IPS-18c (cell line): ENCODE results near the gene PRKCB.

ENCODE experiments used
- H3K4me3 ChIP-seq: 2 replicates; pipeline ENCODE4 v1.7.0; 2013; ENCODE audit warnings: low read depth, mild to moderate bottlenecking, low read length, moderate library complexity; ENCODE audit not compliant: insufficient read depth
- H3K9me3 ChIP-seq: one replicate; pipeline ENCODE4 v1.6.1; 2013; ENCODE audit warnings: mild to moderate bottlenecking, low read length, moderate library complexity; ENCODE audit not compliant: control insufficient read depth, insufficient read depth

The PRKCB gene

DNA sequence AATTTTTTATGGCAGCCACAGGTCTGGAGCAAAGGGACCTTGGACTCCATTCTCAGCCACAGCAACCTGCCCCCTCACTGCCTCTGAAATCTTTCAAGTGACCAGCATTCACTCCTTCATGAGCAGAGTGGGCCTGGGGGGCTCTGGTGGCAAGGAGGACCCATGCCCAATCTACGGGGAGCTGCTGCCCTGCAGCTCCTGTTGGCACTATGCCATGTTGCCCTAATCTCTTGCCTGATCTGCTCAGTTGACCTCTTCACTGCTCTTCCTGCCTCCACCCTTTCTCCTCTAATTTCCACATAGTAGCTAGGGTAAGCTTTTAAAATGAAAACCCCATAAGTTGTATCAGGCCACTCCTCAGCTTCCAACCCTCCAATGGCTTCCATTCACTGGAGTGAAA lies 2.9 kb upstream of the PRKCB start:
- Histone ChIP-seq H3K9me3 (no peaks in the 10 kb centered on the region), H3K4me3 (no peak overlapping the region)

DNA sequence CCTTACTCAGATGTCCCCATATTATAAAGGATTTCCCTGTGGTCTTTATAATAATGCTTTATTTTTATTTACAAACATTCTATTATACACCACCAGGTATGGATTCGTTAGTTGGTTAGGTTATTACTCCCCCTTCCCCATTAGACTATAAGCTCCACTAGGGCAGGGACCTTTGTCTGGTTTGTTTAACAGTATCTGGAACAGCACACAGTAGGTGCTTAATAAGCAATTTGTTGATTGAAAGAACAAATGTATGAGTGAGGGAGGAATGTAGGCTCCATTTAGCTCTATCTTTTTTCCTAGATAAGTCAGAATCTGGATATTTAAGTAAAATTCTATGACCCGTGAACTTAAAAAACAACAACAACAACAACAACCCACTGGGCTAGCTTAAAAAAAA lies 2.3 kb upstream of the PRKCB start:
- Histone ChIP-seq H3K9me3 (no peaks in the 10 kb centered on the region), H3K4me3 (no peak overlapping the region)

DNA sequence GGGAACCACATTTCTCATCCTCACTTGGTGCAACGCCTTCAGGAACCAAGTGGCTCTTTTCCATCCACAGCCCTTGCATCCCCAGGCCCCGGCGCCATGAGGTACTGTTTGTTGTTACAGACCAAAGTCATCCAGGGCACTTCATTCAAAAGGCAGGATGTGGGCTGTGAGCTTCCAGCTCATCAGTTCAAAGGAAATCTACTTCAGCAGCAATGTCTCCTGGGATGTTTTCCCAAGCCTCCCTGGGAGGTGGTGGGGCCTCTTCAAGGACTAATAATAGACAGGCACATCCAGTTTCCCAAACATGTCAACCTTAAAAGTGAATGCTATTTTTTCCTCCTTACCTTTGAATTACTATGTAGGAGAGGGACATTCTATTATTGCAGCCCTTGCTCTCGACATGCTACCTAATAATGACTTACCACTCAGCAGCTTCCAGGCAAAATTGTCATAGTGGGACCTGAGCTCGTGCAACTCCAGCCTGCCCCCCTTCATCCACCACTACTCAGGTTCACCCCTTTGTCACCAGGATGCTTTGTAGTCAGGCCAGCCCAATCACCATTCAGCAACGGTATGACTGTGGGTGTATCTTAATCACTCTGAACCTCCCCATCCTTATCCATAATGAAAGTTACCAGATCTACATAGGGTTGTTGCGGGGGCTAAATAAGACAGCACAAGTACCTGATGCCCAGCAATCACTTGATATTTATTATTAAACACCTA lies 1.7 kb upstream of the PRKCB start:
- no peak overlapping the region for H3K4me3 ChIP-seq
- no peaks in the 10 kb centered on the region for H3K9me3 ChIP-seq

DNA sequence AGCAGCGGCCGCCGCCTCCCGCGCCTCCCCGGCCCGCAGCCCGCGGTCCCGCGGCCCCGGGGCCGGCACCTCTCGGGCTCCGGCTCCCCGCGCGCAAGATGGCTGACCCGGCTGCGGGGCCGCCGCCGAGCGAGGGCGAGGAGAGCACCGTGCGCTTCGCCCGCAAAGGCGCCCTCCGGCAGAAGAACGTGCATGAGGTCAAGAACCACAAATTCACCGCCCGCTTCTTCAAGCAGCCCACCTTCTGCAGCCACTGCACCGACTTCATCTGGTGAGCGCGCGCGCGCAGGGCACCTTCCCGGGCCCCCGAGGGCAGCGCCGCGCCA lies 258 bp downstream of the PRKCB start:
- Histone ChIP-seq H3K9me3 (no peaks in the 10 kb centered on the region), H3K4me3 (peak overlapping the region; percentile 65)

DNA sequence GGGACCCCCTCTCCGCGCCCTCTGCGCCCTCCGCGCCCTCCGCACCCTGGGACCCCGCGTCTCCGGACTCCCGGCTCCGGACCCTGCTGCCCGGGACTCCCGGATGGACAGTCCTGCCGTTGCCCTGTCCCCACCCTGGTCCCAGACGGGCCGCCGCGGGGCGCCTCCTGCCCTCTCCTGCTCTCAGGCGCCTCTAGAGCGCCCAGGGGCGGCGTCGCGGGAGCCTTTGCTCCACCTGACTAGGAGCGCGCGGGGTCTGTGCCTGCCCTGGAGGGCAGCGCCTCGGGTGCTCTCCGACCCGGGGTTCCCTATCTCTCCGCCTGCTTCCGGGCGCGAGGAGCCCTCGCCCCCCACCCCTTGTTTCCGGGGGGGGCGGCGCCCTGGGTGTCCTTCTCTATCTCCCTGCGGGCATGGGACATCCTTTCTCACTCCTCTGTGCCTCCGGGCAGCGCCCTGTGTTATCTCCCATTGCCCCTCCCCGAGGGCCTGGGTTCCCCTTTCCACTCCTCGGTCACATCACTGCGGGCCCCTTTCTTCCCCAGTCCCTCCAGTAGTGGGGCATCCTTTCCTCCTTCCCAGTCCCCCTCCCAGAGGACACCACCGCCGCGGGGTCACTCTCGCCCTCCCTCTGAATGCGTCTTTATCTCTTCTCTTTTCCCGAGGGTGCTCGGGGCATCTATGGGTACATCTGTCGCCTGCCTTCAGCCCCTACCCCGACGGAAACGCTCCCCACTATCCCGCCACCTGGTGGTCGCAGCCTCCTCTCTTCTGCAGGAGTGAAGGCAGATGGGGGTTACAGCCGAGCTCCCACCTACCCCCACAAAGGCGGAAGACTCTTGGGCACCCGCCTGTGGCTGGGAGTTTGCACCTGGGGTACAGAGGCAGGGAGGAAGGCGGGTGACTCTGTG lies 875 bp downstream of the PRKCB start:
- Histone ChIP-seq H3K4me3 (peak overlapping the region; percentile 65), H3K9me3 (no peaks in the 10 kb centered on the region)

DNA sequence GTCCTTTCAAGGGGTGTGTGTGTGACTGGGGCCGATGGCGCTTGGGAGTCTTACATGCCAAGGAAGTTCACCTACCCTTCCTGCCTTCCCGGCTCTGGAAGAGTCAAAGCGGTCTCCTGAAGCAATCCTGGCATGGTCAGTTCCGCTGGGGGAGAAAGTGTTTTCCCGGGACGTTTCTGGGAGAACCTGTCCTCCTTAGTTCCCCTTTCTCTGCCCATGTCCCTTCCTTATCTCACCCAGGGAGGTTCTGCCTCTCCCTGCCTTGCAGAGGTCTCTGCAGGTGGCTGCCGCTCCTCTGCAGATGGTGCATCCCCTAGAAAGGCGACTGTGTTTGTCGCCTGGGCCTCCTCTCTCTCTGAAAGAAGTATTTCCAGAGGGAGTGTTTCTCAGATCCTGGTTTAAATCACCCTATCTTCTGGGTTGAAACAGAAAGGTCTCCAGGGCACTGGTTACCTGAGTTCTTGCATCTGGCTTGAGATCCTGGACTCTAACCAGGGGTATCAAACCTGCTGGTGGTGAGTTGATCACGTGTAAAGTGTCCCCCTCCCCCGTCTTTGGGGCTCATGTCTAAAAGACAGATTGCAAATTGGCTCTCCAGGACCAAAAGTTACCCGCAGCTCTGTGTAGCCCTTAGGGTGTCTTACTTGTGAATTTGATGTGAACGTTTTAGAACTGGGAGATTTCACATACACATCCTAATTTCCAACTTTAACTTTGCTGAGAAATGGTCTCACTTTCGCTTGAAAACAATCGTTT lies 1.9 kb downstream of the PRKCB start:
- Histone ChIP-seq H3K4me3 (no peak overlapping the region), H3K9me3 (no peaks in the 10 kb centered on the region)

DNA sequence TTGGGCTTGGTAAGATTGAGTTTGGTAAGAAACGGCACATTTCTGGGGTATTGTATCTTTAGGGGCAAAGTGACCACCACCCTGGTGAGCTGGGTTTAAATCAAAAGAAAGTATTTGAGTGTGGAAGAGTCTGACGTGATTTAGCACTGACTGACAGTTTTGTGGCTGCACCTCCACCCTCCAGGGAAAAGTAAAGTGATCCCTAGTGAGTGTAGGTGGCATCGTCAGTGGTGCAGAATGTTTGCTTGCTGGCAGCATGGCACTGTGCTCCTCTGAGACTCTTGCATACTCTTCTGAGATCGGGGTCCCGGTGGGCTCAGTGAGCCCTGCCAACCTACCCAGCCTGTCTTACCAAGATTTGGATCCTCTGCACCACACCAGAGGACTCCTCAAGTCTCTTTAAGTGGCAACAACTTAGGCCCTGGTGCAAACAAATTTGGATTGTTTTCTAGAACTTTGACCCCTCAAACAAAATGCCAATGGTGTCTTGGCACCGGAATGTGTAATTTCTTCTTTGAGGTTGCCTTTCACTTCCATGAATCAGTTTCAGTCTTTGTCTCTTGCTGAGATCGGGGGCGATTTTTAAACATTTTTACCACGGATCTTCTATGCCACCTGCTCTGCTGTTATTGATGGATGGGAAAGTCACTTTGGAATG lies 2.8 kb downstream of the PRKCB start:
- H3K4me3 ChIP-seq: no peak overlapping the region

DNA sequence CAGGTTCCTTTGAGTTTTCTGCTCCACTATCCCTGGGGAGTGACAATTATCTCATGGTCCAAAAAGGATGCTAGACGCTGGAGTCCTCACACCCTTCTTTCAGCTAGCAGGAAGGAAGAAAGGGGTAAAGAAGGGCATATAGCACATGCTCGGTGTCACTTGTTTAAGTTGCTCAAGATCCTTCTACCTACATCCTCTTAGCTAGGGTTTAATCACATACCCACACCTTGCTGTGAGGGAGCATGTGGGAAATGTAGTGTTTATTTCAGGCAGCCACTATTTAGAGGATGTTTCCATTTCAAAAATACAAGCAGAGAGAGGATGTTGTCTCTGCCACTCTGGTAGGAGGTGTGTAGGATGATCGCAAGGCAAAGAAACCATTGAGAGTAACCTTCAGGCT lies 4.5 kb downstream of the PRKCB start:
- no peak overlapping the region for H3K4me3 ChIP-seq

More for the DNA sequence above, 2.8 kb downstream of the PRKCB start:
- H3K9me3 ChIP-seq: no peaks in the 10 kb centered on the region

DNA sequence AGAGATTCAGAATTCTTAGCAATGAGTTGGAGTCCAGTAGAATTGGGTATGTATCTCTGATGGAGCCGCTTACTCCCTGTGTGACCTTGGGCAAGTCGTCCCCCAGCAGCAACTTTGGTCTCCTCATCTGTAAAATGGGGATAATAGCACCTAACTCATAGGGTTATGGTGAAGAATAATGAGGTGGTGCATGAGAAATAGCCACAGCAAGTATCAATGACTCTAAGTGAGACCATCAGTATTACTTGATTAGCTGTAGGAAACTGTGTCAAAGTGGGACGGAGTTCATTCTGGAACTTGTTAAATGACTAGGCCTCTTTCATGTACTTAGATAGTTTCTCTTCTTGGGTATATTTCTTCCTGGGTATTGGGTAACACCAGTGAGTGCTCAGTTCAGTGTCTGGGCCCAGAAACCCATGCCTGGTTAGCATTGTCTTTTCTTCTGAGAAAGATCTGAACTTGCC lies 6.4 kb downstream of the PRKCB start:
- Histone ChIP-seq H3K4me3 (no peak overlapping the region), H3K9me3 (no peaks in the 10 kb centered on the region)

More for the DNA sequence above, 4.5 kb downstream of the PRKCB start:
- no peaks in the 10 kb centered on the region for H3K9me3 ChIP-seq

DNA sequence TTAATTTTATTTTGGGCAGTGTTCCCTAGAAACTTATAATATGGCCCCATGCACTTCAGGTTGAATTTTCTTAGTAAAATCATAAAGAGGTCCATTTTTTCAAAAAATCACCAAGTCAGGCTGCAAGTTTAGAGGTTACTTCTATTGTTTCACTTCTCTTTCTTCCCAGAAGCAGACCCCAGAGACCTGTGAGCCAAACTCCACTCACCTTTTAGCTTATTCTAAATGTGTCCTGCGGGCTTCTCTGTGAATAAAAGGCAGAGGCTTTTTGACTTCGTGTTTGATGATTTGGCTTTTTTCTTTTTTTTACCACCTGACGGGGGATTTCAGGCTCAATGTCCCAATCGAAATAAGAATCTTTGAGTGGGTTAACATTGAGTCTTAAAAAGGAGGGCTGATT lies 7.4 kb downstream of the PRKCB start:
- H3K4me3 ChIP-seq: no peak overlapping the region

DNA sequence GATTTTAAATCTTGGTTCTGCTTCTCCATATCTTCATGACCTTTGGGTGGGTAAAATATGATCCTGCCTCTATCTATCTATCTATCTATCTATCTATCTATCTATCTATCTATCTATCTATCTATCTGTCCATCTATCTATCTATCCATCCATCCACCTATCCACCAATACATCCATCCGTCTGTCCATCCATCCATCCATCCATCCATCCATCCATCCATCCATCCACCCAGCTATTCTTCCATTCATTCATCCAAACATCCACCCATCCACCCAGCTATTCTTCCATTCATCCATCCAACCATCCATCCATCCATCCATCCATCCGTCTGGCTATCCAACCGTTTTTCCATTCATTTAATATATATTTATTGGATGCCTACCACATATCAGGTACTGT lies 11.5 kb downstream of the PRKCB start:
- Histone ChIP-seq H3K4me3 (no peak overlapping the region), H3K9me3 (no peaks in the 10 kb centered on the region)

More for the DNA sequence above, 7.4 kb downstream of the PRKCB start:
- H3K9me3 ChIP-seq: no peaks in the 10 kb centered on the region

DNA sequence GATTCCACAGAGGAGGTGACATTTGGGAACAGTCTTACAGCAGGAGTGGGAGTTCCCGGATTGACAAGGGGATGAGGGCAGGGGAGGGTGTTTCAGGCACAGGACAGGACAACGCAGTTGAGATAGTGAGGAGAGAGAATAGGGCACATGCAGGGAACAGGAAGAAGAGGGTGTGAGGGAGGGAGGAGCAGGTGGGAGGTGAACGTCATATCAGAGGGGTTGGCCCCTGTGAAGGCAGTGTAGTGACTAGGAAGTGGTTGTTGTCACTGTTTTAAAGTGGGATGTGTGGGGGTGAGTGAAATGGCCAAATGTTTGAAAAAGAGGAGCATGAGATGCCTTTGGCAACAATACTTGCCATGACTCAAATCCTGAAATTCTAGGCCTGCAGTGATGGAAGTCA lies 12.2 kb downstream of the PRKCB start:
- no peaks in the 10 kb centered on the region for H3K9me3 ChIP-seq
- H3K4me3 ChIP-seq: no peak overlapping the region

DNA sequence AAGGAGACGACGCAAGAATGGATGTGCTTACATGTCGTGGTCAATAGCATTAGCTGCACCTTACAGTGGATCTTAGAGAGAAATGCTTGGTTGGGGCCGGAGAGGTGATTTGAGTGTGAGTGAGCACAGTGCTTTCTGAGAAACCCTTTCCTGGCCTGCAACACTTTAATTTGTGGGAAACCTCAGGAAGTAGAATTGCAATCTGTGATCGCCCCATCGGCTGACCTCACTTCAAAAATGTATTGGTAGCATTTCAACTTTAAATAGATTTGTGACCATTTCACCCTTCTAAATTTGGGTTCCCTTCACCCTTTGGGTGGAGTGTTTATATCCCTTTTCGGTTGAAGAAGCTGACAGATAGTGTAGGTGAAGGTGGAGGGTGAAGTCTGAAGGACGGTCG lies 13.2 kb downstream of the PRKCB start:
- no peak overlapping the region for H3K4me3 ChIP-seq

DNA sequence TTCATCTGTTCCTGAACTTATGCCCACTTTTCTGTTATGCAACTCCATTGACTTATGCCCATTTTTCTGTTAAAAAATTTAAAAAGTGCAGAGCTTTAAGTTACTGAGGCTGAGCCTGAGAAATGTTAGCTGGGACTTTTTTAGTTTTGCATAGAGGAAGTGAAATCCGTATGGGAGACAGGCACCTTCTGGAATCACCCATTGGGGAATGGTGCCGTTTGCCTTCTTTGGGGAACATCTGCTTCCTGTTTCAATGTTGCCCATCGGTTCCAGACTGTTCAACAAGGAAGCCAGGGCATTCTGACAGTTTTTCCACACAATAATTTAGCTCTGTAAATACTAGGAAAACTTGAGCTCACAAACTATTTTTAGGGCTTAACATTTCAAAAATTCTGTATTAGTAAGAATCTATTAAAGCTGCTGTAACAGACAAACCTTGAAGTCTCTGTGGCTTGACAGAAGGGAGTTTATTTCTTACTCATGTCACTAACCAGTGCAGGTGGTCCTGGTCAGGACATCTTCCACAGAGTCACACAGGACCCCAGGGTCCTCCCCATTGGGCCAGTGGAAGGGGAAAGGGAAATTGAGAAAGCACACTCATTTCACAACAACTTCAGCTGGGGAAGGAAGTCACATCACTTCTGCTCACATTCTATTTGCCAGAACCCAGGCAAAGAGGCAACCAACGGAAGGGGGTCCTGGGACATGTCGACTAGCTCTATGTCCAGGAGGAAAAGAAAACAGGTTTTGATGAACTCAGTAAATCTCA lies 17.2 kb downstream of the PRKCB start:
- Histone ChIP-seq H3K4me3 (no peak overlapping the region), H3K9me3 (no peaks in the 10 kb centered on the region)

More for the DNA sequence above, 13.2 kb downstream of the PRKCB start:
- no peaks in the 10 kb centered on the region for H3K9me3 ChIP-seq

DNA sequence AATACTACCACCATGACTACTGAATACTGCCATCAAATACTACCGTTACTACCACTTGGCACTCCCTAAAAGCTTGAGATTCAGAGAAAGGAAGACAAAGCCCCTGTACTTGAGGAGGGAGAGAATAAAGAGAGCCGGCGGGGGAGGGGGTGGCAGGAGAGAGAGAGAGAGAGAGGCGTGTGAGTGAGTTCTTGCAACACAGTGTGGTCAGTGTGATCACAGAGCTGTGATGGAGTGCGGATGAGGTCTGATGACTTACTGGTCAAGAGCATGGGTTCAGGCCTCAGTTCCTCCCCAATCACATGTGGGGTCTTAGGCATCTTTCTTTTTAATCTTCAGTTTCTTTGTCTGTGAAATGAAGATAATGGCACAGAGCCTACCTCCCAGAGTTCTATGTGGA lies 19.2 kb downstream of the PRKCB start:
- Histone ChIP-seq H3K4me3 (no peak overlapping the region), H3K9me3 (no peaks in the 10 kb centered on the region)

DNA sequence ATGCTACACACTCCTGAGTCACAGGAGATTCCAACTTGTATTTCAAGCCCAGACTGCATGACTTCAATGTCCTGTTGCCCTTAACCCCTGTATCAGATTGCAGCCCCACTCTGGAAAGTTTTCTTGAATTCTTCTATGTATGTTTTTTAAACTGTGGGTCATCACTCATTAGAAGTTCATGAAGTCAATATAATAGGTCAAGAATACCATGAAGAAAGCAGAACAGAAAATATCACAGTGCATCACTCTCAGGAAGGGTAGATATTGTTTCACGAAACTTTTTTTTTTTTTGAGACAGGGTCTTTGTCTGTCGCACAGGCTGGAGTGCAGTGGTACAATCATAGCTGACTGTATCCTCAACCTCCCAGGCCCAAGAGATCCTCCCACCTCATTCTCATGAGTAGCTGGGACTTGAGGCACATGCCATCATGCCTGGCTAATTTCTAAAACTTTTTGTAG lies 20.5 kb downstream of the PRKCB start:
- Histone ChIP-seq H3K9me3 (peaks cover 2% of the 10 kb centered on the region), H3K4me3 (no peak overlapping the region)
